Fibroblast of lung (primary cell): ENCODE measurements around the gene SFXN1. TPM values are rescaled to one million over a fixed set of nuclear protein-coding genes. Genes with fewer than 3 reads are reported as not detected.
"Not testable (repeated sequence)": the region's sequence is repeated elsewhere in the genome, so short reads cannot be mapped to it uniquely, and the experiment has no call there.

Experiments used
- DNase-seq, 2 donors: peaks; one replicate each; pipeline versions ENCODE4 v3.0.0 to v3.0.0-alpha.2; 2010; ENCODE audit warnings: low read depth in 2 of 2
- H2AFZ ChIP-seq: 2 replicates; pipeline ENCODE4 v1.5.1; 2012; ENCODE audit warnings: low read length, control low read depth, inconsistent platforms
- H3K27ac ChIP-seq: 2 replicates; pipeline ENCODE4 v1.5.1; 2011; ENCODE audit warnings: low read length, control low read depth; ENCODE audit not compliant: insufficient read depth
- H3K27me3 ChIP-seq: 2 replicates; pipeline ENCODE4 v1.5.1; 2011; ENCODE audit warnings: mild to moderate bottlenecking, low read length; ENCODE audit not compliant: control insufficient read depth, insufficient read depth
- H3K36me3 ChIP-seq: 2 replicates; pipeline ENCODE4 v1.5.1; 2011; ENCODE audit warnings: low read length; ENCODE audit not compliant: control insufficient read depth, insufficient read depth
- H3K4me1 ChIP-seq: 2 replicates; pipeline ENCODE4 v1.5.1; 2011; ENCODE audit warnings: low read length; ENCODE audit not compliant: control insufficient read depth, insufficient read depth; ENCODE audit errors: extremely low read depth
- H3K4me2 ChIP-seq: 2 replicates; pipeline ENCODE4 v1.5.1; 2011; ENCODE audit warnings: low read length, control low read depth; ENCODE audit not compliant: insufficient read depth; ENCODE audit errors: extremely low read depth
- H3K4me3 ChIP-seq, 4 experiments: fragments of 200-600 bp in 1 of 4; sonication (generic) in 1 of 4; replicated peaks in 1 of 4; 2 replicates each; pipeline ENCODE4 v1.5.1; 2011 to 2016; ENCODE audit warnings: low read length in 4 of 4, low read depth in 3 of 4, mild to moderate bottlenecking in 3 of 4, control low read depth in 2 of 4, inconsistent platforms in 1 of 4, mixed read lengths in 1 of 4; ENCODE audit not compliant: insufficient read depth in 1 of 4; ENCODE audit errors: control extremely low read depth in 1 of 4
- H3K79me2 ChIP-seq: 2 replicates; pipeline ENCODE4 v1.5.1; 2012; ENCODE audit warnings: mild to moderate bottlenecking, low read length, inconsistent platforms; ENCODE audit not compliant: control insufficient read depth, insufficient read depth
- H3K9ac ChIP-seq: 2 replicates; pipeline ENCODE4 v1.5.1; 2011; ENCODE audit warnings: mild to moderate bottlenecking, low read length, control low read depth; ENCODE audit not compliant: insufficient read depth
- H3K9me3 ChIP-seq: 2 replicates; pipeline ENCODE4 v1.5.1; 2012; ENCODE audit warnings: low read depth, low read length; ENCODE audit not compliant: control insufficient read depth, insufficient read depth
- H4K20me1 ChIP-seq: 2 replicates; pipeline ENCODE4 v1.5.1; 2011; ENCODE audit warnings: low read length; ENCODE audit not compliant: control insufficient read depth, insufficient read depth; ENCODE audit errors: extremely low read depth
- CTCF ChIP-seq, 2 donors: IDR thresholded peaks in 1 of 2; conservative IDR thresholded peaks in 1 of 2; 1 replicate in 1 of 2; 2 replicates in 1 of 2; pipeline ENCODE4 v1.5.1; 2011 to 2012; ENCODE audit warnings: low read length in 2 of 2, control low read depth in 1 of 2, inconsistent platforms in 1 of 2, low read depth in 1 of 2, mild to moderate bottlenecking in 1 of 2
- EZH2 ChIP-seq: IDR thresholded peaks from 2 replicates; pipeline ENCODE4 v1.5.1; 2012; ENCODE audit warnings: low read length, control low read depth, mild to moderate bottlenecking; ENCODE audit errors: missing control alignments
- polyA plus RNA-seq, 2 donors: library from polyadenylated mRNA; depleted of rRNA in 1 of 2; stranded (reverse) in 1 of 2; unstranded in 1 of 2; fragments of >200 nt; gene quantifications; 2 replicates each; pipeline ENCODE4 v1.2.1, GENCODE V29; 2011 to 2012; ENCODE audit warnings: missing spikeins in 1 of 2
- total RNA-seq: library from RNA; depleted of rRNA; stranded (reverse); fragments of >200 nt; gene quantifications from 2 replicates; pipeline ENCODE4 v1.2.1, GENCODE V29; 2014

SFXN1 gene
- total and polyA plus RNA-seq, 2 donors (not counting 1 experiment from before 2014, with no cell fraction given) = 58.3 to 125 TPM

DNA sequence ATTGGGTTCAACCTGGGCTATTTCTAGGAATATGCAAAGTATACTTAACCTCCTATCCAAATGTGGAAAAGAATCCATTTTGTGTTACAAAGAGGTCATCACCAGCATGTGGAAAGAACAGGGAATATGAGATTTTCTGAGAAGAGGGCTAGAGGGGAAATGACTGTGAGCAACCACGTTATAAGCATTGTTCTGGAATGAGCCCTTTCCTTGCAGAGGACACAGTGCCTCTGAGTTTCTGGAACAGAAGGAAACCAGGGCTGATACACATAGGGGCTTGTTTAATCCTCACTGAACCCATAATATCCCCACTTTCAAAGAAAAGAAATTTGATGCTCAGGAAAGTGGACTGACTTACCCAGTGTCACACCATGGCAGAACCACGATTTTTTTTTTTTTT, 53.0 kb downstream of the SFXN1 start:
- TF ChIP-seq EZH2 (no peak), CTCF (conservative IDR thresholded peaks at IDR 0.05 in 1 of 2, IDR thresholded peaks at IDR 0.05 in 1 of 2; ENCODE audit: low read depth in 1 of 2, low read length in 2 of 2) (no peak)
- no peak overlapping the region for H3K4me2 ChIP-seq
- H2AFZ ChIP-seq = no peak overlapping the region
- DNase-seq = no peak
- H3K9ac ChIP-seq = no peak overlapping the region
- no peaks in the 10 kb centered on the region for H3K27me3 ChIP-seq
- no peak overlapping the region for H3K4me3 ChIP-seq
- H4K20me1 ChIP-seq = no peaks in the 10 kb centered on the region
- H3K27ac ChIP-seq = no peak overlapping the region
- H3K36me3 ChIP-seq = peaks cover 3% of the 10 kb centered on the region
- no peaks in the 10 kb centered on the region for H3K79me2 ChIP-seq
- no peaks in the 10 kb centered on the region for H3K9me3 ChIP-seq
- no peaks in the 10 kb centered on the region for H3K4me1 ChIP-seq

DNA sequence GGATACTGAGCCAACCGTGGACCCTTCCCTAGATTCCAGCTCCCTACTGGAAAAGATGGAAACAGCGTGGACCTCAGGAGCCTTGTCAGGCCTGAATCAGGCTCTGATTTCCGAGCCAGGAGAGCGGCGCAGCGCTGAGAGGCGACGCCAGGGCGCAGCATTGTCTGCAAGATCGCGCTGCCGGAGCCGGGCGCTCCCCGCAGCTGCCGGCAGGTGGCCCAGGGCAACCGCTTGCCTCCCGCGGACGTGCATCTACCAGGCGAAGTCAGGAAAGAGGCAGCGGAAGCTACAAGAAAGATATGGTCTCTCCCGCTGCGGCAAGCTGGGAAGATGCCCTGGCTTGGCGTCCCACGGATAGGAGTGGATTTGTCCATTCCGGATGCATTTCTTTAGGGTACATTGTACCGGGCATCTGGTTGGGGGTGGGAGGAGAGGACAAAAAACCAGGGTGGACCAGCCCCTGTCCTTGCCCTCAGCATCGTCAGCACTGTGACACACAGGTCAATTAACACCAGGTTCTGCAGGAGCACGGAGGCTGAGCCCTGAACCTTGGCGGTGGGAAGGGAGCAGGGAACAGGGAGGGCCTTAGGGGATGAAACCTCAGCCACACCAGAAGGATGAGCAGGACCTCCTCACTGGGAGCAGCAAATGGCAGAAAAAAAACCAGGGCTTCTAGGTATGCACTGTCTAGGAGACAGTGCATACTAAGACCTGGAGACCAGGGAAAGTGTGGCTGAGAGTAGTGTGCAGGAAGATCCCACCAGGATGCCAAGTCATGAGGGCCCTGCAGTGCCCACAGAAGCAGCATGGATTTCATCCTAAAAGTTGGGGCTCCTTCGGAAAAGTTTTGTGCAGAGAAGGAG, 55.9 kb downstream of the SFXN1 start:
- H2AFZ ChIP-seq = no peak overlapping the region
- H3K9ac ChIP-seq = no peak overlapping the region
- DNase-seq = peak; percentile 74
- TF ChIP-seq EZH2 (no peak), CTCF (conservative IDR thresholded peaks at IDR 0.05 in 1 of 2, IDR thresholded peaks at IDR 0.05 in 1 of 2; ENCODE audit: low read depth in 1 of 2, low read length in 2 of 2) (peak; percentile 92 to 98)
- no peaks in the 10 kb centered on the region for H3K4me1 ChIP-seq
- no peak overlapping the region for H3K4me3 ChIP-seq
- peak overlapping the region; percentile 38 for H3K4me2 ChIP-seq
- no peaks in the 10 kb centered on the region for H3K9me3 ChIP-seq
- no peak overlapping the region for H3K27ac ChIP-seq
- H3K36me3 ChIP-seq = no peaks in the 10 kb centered on the region
- H3K27me3 ChIP-seq = no peaks in the 10 kb centered on the region
- no peaks in the 10 kb centered on the region for H4K20me1 ChIP-seq
- no peaks in the 10 kb centered on the region for H3K79me2 ChIP-seq

GRCh38 chr5:175535331-175535730, 57.0 kb downstream of the SFXN1 start:
- H3K4me3 ChIP-seq, H2AFZ ChIP-seq, H3K36me3 ChIP-seq: not testable (repeated sequence)

More at GRCh38 chr5:175535331-175535730, 57.0 kb downstream of the SFXN1 start:
- H3K4me1 ChIP-seq, H3K79me2 ChIP-seq, DNase-seq, H3K27ac ChIP-seq, H4K20me1 ChIP-seq, H3K4me2 ChIP-seq, H3K9me3 ChIP-seq, H3K9ac ChIP-seq, H3K27me3 ChIP-seq: not testable (repeated sequence)
